GM19467 (cell line): ENCODE data around the gene ASB13.
A peak's percentile ranks its signal among the peaks of the same experiment; 100 is the strongest.

Experiments
- ATAC-seq: cut with Tn5 transposase; IDR thresholded peaks from one replicate; pipeline ENCODE4 v1.9.1; 2021; ENCODE audit warnings: mild to moderate bottlenecking, moderate library complexity; ENCODE audit not compliant: unreplicated experiment

The ASB13 gene

GRCh38 chr10:5648494-5649457 is 17.6 kb downstream of the ASB13 start:
- ATAC-seq = no peak

- no peak for ATAC-seq
These were observed 18.7 kb downstream of the ASB13 start for GRCh38 chr10:5647507-5648240.

GRCh38 chr10:5645944-5646617 is 20.3 kb downstream of the ASB13 start:
- no peak for ATAC-seq

- ATAC-seq = no peak
These were observed 21.0 kb downstream of the ASB13 start for GRCh38 chr10:5645375-5645774.

GRCh38 chr10:5644930-5645329 is 21.5 kb downstream of the ASB13 start:
- no peak for ATAC-seq

- no peak for ATAC-seq
These were observed 22.9 kb downstream of the ASB13 start for GRCh38 chr10:5643346-5644067.

GRCh38 chr10:5641501-5641900 is 24.9 kb downstream of the ASB13 start:
- no peak for ATAC-seq

- no peak for ATAC-seq
These were observed 25.9 kb downstream of the ASB13 start for GRCh38 chr10:5640501-5640900.

GRCh38 chr10:5640036-5640435 is 26.4 kb downstream of the ASB13 start:
- ATAC-seq = no peak

- no peak for ATAC-seq
These were observed 27.3 kb downstream of the ASB13 start for GRCh38 chr10:5639066-5639465.

GRCh38 chr10:5638494-5638893 is 27.9 kb downstream of the ASB13 start:
- no peak for ATAC-seq

- ATAC-seq = no peak
These were observed 31.5 kb downstream of the ASB13 start for GRCh38 chr10:5634918-5635317.

GRCh38 chr10:5633166-5633749 is 33.1 kb downstream of the ASB13 start:
- ATAC-seq = no peak

GRCh38 chr10:5632446-5632845 is 33.9 kb downstream of the ASB13 start:
- ATAC-seq = no peak

- ATAC-seq = no peak
These were observed 34.5 kb downstream of the ASB13 start for GRCh38 chr10:5631936-5632335.

- ATAC-seq = no peak
These were observed 36.3 kb downstream of the ASB13 start for GRCh38 chr10:5630112-5630436.

- peak; percentile 84 for ATAC-seq
These were observed 36.9 kb downstream of the ASB13 start for GRCh38 chr10:5629303-5630111.

- no peak for ATAC-seq
These were observed 37.7 kb downstream of the ASB13 start for GRCh38 chr10:5628451-5629302.
